NT2/D1 (cell line): Measurements from ENCODE around the gene MPV17L.
"Not testable (repeated sequence)": the region's sequence is repeated elsewhere in the genome, so short reads cannot be mapped to it uniquely, and the experiment has no call there.

Experiments
- YY1 ChIP-seq: IDR thresholded peaks from 2 replicates; pipeline ENCODE4 v1.6.1; 2011; ENCODE audit not compliant: insufficient read length, insufficient read depth
- ZNF274 ChIP-seq: IDR thresholded peaks from 2 replicates; pipeline ENCODE4 v1.6.1; 2011; ENCODE audit warnings: mild to moderate bottlenecking, low read depth, low read length

- TF ChIP-seq YY1, ZNF274: not testable (repeated sequence)
Measured at GRCh38 chr16:15378194-15378593, 17.4 kb upstream of the MPV17L start, which contains the start of gene NPIPA5.
